OCI-LY1 (cell line): ENCODE results near the gene GLB1L.

Experiments used
- CTCF ChIP-seq: fragments of 200-600 bp; sonication (generic), shearing (Covaris generic); IDR thresholded peaks from 2 replicates; pipeline ENCODE4 v1.5.1; 2017; ENCODE audit warnings: mild to moderate bottlenecking, antibody characterized with exemption, low read length, moderate library complexity, mixed read lengths
- EZH2 ChIP-seq: fragments of 200-600 bp; sonication (generic), shearing (Covaris generic); IDR thresholded peaks from 2 replicates; pipeline ENCODE4 v1.8.0; 2017; ENCODE audit warnings: borderline replicate concordance, mixed run types, mild to moderate bottlenecking, antibody characterized with exemption, low read length, moderate library complexity, mixed read lengths

GRCh38 chr2:219272995-219273394 lies 27.8 kb upstream of the GLB1L start:
- TF ChIP-seq CTCF, result no peak
- no peak for TF ChIP-seq EZH2
